DND-41 (cell line): ENCODE measurements around the gene ACOXL.

Experiments
- EZH2 ChIP-seq: IDR thresholded peaks from 3 replicates; pipeline ENCODE4 v1.6.1; 2012; ENCODE audit warnings: borderline replicate concordance, low read depth, mild to moderate bottlenecking, moderate library complexity, low read length, inconsistent platforms; ENCODE audit not compliant: severe bottlenecking
- TF ChIP-seq, protein P1 (sequence below): IDR thresholded peaks from 2 replicates; pipeline ENCODE4 v1.5.1; 2012; ENCODE audit warnings: borderline replicate concordance, low read length, moderate library complexity, mild to moderate bottlenecking; ENCODE audit not compliant: poor library complexity, severe bottlenecking; ENCODE audit errors: extremely low read depth

- TF ChIP-seq, protein P1, sequence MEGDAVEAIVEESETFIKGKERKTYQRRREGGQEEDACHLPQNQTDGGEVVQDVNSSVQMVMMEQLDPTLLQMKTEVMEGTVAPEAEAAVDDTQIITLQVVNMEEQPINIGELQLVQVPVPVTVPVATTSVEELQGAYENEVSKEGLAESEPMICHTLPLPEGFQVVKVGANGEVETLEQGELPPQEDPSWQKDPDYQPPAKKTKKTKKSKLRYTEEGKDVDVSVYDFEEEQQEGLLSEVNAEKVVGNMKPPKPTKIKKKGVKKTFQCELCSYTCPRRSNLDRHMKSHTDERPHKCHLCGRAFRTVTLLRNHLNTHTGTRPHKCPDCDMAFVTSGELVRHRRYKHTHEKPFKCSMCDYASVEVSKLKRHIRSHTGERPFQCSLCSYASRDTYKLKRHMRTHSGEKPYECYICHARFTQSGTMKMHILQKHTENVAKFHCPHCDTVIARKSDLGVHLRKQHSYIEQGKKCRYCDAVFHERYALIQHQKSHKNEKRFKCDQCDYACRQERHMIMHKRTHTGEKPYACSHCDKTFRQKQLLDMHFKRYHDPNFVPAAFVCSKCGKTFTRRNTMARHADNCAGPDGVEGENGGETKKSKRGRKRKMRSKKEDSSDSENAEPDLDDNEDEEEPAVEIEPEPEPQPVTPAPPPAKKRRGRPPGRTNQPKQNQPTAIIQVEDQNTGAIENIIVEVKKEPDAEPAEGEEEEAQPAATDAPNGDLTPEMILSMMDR, result no peak
- no peak for TF ChIP-seq EZH2
Measured at GRCh38 chr2:110843959-110844510, 111.7 kb downstream of the ACOXL start.
